Stimulated activated effector memory CD8-positive, alpha-beta T cell treated with anti-CD3 and anti-CD28 coated beads, Interleukin-12 subunit alpha, Interleukin-12 subunit beta, amount 100 ng/mL, for 72 hours (primary cell): ENCODE measurements around the gene ZNF470.

Experiments used
- ATAC-seq: fragments of 150-1000 bp; cut with Tn5 transposase; 2 replicates; pipeline ENCODE4 v1.10.0; 2021
- DNase-seq, 2 donors: peaks; one replicate each; pipeline ENCODE4 v3.0.0; 2021 to 2022; ENCODE audit warnings: low spot score in 2 of 2
- H3K27ac Mint-ChIP-seq: one replicate; pipeline ENCODE4 v1.8.0; 2022; ENCODE audit warnings: mild to moderate bottlenecking, mixed read lengths
- H3K36me3 Mint-ChIP-seq: one replicate; pipeline ENCODE4 v1.8.0; 2022; ENCODE audit warnings: mild to moderate bottlenecking, mixed read lengths
- H3K4me1 Mint-ChIP-seq: one replicate; pipeline ENCODE4 v1.8.0; 2022; ENCODE audit warnings: mixed read lengths
- H3K4me3 Mint-ChIP-seq: one replicate; pipeline ENCODE4 v1.8.0; 2022; ENCODE audit warnings: mild to moderate bottlenecking, mixed read lengths
- H3K9me3 Mint-ChIP-seq: one replicate; pipeline ENCODE4 v1.8.0; 2022; ENCODE audit warnings: mixed read lengths

Gene ZNF470

GRCh38 chr19:56567274-56568120 lies at the start of gene ZNF470:
Gene ZNF470 (plus strand): TSS chr19:56567468. CDS start chr19:56570312, 2,844 bp downstream.
- peaks cover 42% of the 10 kb centered on the region for H3K36me3 Mint-ChIP-seq
- ATAC-seq (peak; percentile 98), DNase-seq (peak; percentile 79 to 91)
- peaks cover 17% of the 10 kb centered on the region for H3K4me1 Mint-ChIP-seq
- peak within 1 kb of the TSS; percentile 88 for H3K27ac Mint-ChIP-seq
- H3K9me3 Mint-ChIP-seq = peaks cover 19% of the 10 kb centered on the region
- peak within 1 kb of the TSS; percentile 94 for H3K4me3 Mint-ChIP-seq

- ATAC-seq = no peak
- Mint-ChIP-seq H3K4me3 (no peak overlapping the region), H3K27ac (no peak overlapping the region), H3K36me3 (no peaks in the 10 kb centered on the region), H3K4me1 (no peaks in the 10 kb centered on the region), H3K9me3 (peaks cover 42% of the 10 kb centered on the region)
- DNase-seq = no peak
Measured at GRCh38 chr19:56525214-56525860, 41.9 kb upstream of the ZNF470 start.

- Mint-ChIP-seq H3K4me1 (peaks cover 19% of the 10 kb centered on the region), H3K9me3 (peaks cover 27% of the 10 kb centered on the region), H3K36me3 (peaks cover 14% of the 10 kb centered on the region), H3K4me3 (peak overlapping the region; percentile 80), H3K27ac (no peak overlapping the region)
- DNase-seq (no peak), ATAC-seq (no peak)
Measured at GRCh38 chr19:56537442-56537841, 29.8 kb upstream of the ZNF470 start.

GRCh38 chr19:56538254-56538760 lies 29.0 kb upstream of the ZNF470 start:
- peaks cover 22% of the 10 kb centered on the region for H3K9me3 Mint-ChIP-seq

GRCh38 chr19:56538761-56539263 lies 28.5 kb upstream of the ZNF470 start, which contains the start of gene ZFP28:
Gene ZFP28 (plus strand): TSS chr19:56538948. CDS start chr19:56539019, 71 bp downstream.
- peaks cover 22% of the 10 kb centered on the region for H3K9me3 Mint-ChIP-seq
- H3K27ac Mint-ChIP-seq = peak within 1 kb of the TSS; percentile 88
- H3K36me3 Mint-ChIP-seq = peaks cover 17% of the 10 kb centered on the region
- ATAC-seq = peak; percentile 85
- peaks cover 19% of the 10 kb centered on the region for H3K4me1 Mint-ChIP-seq
- DNase-seq = peak; percentile 6 to 63
- peak within 1 kb of the TSS; percentile 80 for H3K4me3 Mint-ChIP-seq

More at GRCh38 chr19:56538254-56538760, 29.0 kb upstream of the ZNF470 start:
- peak; percentile 70 to 90 for DNase-seq
- Mint-ChIP-seq H3K27ac (peak overlapping the region; percentile 88), H3K4me3 (peak overlapping the region; percentile 80), H3K36me3 (peaks cover 17% of the 10 kb centered on the region), H3K4me1 (peaks cover 19% of the 10 kb centered on the region)
- ATAC-seq = peak; percentile 92

GRCh38 chr19:56543776-56544175 lies 23.5 kb upstream of the ZNF470 start:
- ATAC-seq = no peak
- no peak overlapping the region for H3K27ac Mint-ChIP-seq
- H3K36me3 Mint-ChIP-seq = peaks cover 18% of the 10 kb centered on the region
- DNase-seq = no peak
- H3K4me3 Mint-ChIP-seq = no peak overlapping the region
- peaks cover 10% of the 10 kb centered on the region for H3K4me1 Mint-ChIP-seq
- H3K9me3 Mint-ChIP-seq = peaks cover 25% of the 10 kb centered on the region

- Mint-ChIP-seq H3K4me1 (no peaks in the 10 kb centered on the region), H3K27ac (no peak overlapping the region), H3K9me3 (peaks cover 19% of the 10 kb centered on the region), H3K36me3 (peaks cover 35% of the 10 kb centered on the region), H3K4me3 (no peak overlapping the region)
- no peak for DNase-seq
- no peak for ATAC-seq
Measured at GRCh38 chr19:56547535-56547934, 19.7 kb upstream of the ZNF470 start.

GRCh38 chr19:56554272-56554869 lies 12.9 kb upstream of the ZNF470 start:
- peaks cover 29% of the 10 kb centered on the region for H3K36me3 Mint-ChIP-seq
- no peak overlapping the region for H3K4me3 Mint-ChIP-seq
- no peaks in the 10 kb centered on the region for H3K4me1 Mint-ChIP-seq
- ATAC-seq (no peak), DNase-seq (no peak)
- H3K27ac Mint-ChIP-seq = no peak overlapping the region
- peaks cover 28% of the 10 kb centered on the region for H3K9me3 Mint-ChIP-seq

GRCh38 chr19:56562766-56563165 lies 4.5 kb upstream of the ZNF470 start:
- Mint-ChIP-seq H3K9me3 (peaks cover 29% of the 10 kb centered on the region), H3K4me3 (no peak overlapping the region), H3K36me3 (peaks cover 9% of the 10 kb centered on the region), H3K27ac (no peak overlapping the region), H3K4me1 (peaks cover 11% of the 10 kb centered on the region)
- ATAC-seq (no peak), DNase-seq (no peak)

- H3K36me3 Mint-ChIP-seq = peaks cover 39% of the 10 kb centered on the region
- H3K4me3 Mint-ChIP-seq = peak overlapping the region; percentile 94
- DNase-seq = no peak
- peaks cover 19% of the 10 kb centered on the region for H3K9me3 Mint-ChIP-seq
- peaks cover 17% of the 10 kb centered on the region for H3K4me1 Mint-ChIP-seq
- ATAC-seq = peak; percentile 48
- peak overlapping the region; percentile 88 for H3K27ac Mint-ChIP-seq
Measured at GRCh38 chr19:56566904-56567273, 379 bp upstream of the ZNF470 start.

GRCh38 chr19:56572589-56572988 lies 5.3 kb downstream of the ZNF470 start:
- Mint-ChIP-seq H3K27ac (no peak overlapping the region), H3K4me1 (peaks cover 8% of the 10 kb centered on the region), H3K4me3 (no peak overlapping the region), H3K9me3 (peaks cover 33% of the 10 kb centered on the region), H3K36me3 (peaks cover 75% of the 10 kb centered on the region)
- DNase-seq (no peak), ATAC-seq (no peak)

GRCh38 chr19:56573914-56574313 lies 6.6 kb downstream of the ZNF470 start:
- Mint-ChIP-seq H3K9me3 (peaks cover 39% of the 10 kb centered on the region), H3K4me3 (no peak overlapping the region), H3K36me3 (peaks cover 72% of the 10 kb centered on the region), H3K4me1 (no peaks in the 10 kb centered on the region), H3K27ac (no peak overlapping the region)
- DNase-seq = no peak
- ATAC-seq = no peak

GRCh38 chr19:56577719-56578602 lies 10.7 kb downstream of the ZNF470 start:
- Mint-ChIP-seq H3K9me3 (peaks cover 43% of the 10 kb centered on the region), H3K4me1 (no peaks in the 10 kb centered on the region), H3K4me3 (no peak overlapping the region), H3K36me3 (peaks cover 37% of the 10 kb centered on the region), H3K27ac (no peak overlapping the region)
- DNase-seq = no peak
- no peak for ATAC-seq

GRCh38 chr19:56594446-56594782 lies 27.1 kb downstream of the ZNF470 start:
- DNase-seq (no peak), ATAC-seq (no peak)
- peaks cover 32% of the 10 kb centered on the region for H3K4me1 Mint-ChIP-seq
- H3K27ac Mint-ChIP-seq = peak overlapping the region; percentile 93
- peaks cover 20% of the 10 kb centered on the region for H3K36me3 Mint-ChIP-seq
- peak overlapping the region; percentile 88 for H3K4me3 Mint-ChIP-seq
- H3K9me3 Mint-ChIP-seq = peaks cover 13% of the 10 kb centered on the region
